VCaP (cell line): ENCODE measurements around the gene FCGR3B.
"Not testable (repeated sequence)": the region's sequence is repeated elsewhere in the genome, so short reads cannot be mapped to it uniquely, and the experiment has no call there.

ENCODE experiments used
- H3K27ac ChIP-seq: fragments of 450-650 bp; 2 replicates; pipeline ENCODE4 v1.5.1; 2017
- CTCF ChIP-seq: fragments of 450-650 bp; conservative IDR thresholded peaks from 2 replicates; pipeline ENCODE4 v1.5.1; 2017; ENCODE audit warnings: mild to moderate bottlenecking, moderate library complexity

Gene FCGR3B

GRCh38 chr1:161647507-161648360, 16.8 kb upstream of the FCGR3B start:
- TF ChIP-seq CTCF = peak; percentile 67
- H3K27ac ChIP-seq = not testable (repeated sequence)

- not testable (repeated sequence) for H3K27ac ChIP-seq
Observed at GRCh38 chr1:161644855-161645254, 13.9 kb upstream of the FCGR3B start.

GRCh38 chr1:161643481-161644208, 12.7 kb upstream of the FCGR3B start:
- H3K27ac ChIP-seq = not testable (repeated sequence)

GRCh38 chr1:161642697-161643096, 11.7 kb upstream of the FCGR3B start:
- not testable (repeated sequence) for H3K27ac ChIP-seq

- H3K27ac ChIP-seq = not testable (repeated sequence)
Observed at GRCh38 chr1:161639203-161639602, 8.2 kb upstream of the FCGR3B start.

- H3K27ac ChIP-seq = not testable (repeated sequence)
Observed at GRCh38 chr1:161638251-161638993, 7.4 kb upstream of the FCGR3B start.

- H3K27ac ChIP-seq = not testable (repeated sequence)
Observed at GRCh38 chr1:161636976-161637375, 6.0 kb upstream of the FCGR3B start.

GRCh38 chr1:161636189-161636782, 5.3 kb upstream of the FCGR3B start:
- H3K27ac ChIP-seq = not testable (repeated sequence)

- not testable (repeated sequence) for H3K27ac ChIP-seq
Observed at GRCh38 chr1:161634993-161635392, 4.0 kb upstream of the FCGR3B start.

GRCh38 chr1:161630128-161630742, 741 bp downstream of the FCGR3B start:
- H3K27ac ChIP-seq = not testable (repeated sequence)

GRCh38 chr1:161626445-161627146, 4.4 kb downstream of the FCGR3B start:
- H3K27ac ChIP-seq = not testable (repeated sequence)

- H3K27ac ChIP-seq = not testable (repeated sequence)
Observed at GRCh38 chr1:161624605-161625004, 6.4 kb downstream of the FCGR3B start.

GRCh38 chr1:161623401-161624051, 7.5 kb downstream of the FCGR3B start:
- H3K27ac ChIP-seq = not testable (repeated sequence)

- not testable (repeated sequence) for H3K27ac ChIP-seq
Observed at GRCh38 chr1:161622054-161622453, 8.9 kb downstream of the FCGR3B start.

- not testable (repeated sequence) for H3K27ac ChIP-seq
Observed at GRCh38 chr1:161621181-161622000, 9.6 kb downstream of the FCGR3B start.

GRCh38 chr1:161620399-161620798, 10.6 kb downstream of the FCGR3B start:
- H3K27ac ChIP-seq = not testable (repeated sequence)

- H3K27ac ChIP-seq = not testable (repeated sequence)
Observed at GRCh38 chr1:161618517-161618916, 12.5 kb downstream of the FCGR3B start.

GRCh38 chr1:161616417-161616816, 14.6 kb downstream of the FCGR3B start:
- not testable (repeated sequence) for H3K27ac ChIP-seq
